Fibroblast of skin of right biceps (primary cell): ENCODE data around the gene SWSAP1.
"Not testable (repeated sequence)": the region's sequence is repeated elsewhere in the genome, so short reads cannot be mapped to it uniquely, and the experiment has no call there.

Experiments used
- DNase-seq: peaks from one replicate; pipeline ENCODE4 v3.0.0-alpha.2; 2013

Gene SWSAP1

DNA sequence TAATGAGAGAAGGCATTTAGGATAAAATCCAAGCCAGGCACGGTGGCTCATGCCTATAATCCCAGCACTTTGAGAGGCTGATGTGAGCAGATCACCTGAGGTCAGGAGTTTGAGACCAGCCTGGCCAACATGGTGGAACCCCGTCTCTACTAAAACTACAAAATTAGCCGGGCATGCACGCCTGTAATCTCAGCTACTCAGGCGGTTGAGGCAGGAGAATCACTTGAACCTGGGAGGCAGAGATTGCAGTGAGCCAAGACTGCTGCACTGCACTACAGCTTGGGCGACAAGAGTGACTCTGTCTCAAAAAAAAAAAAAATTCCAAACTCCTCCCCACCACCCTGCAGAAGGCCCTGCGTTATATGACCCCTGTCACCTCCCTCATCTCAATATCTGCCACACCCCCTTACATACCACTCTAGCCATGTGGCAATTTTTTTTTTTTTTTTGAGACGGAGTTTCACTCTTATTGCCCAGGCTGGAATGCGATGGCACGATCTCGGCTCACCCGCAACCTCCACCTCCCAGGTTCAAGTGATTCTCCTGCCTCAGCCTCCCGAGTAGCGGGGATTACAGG lies 4.9 kb downstream of the SWSAP1 start:
- not testable (repeated sequence) for DNase-seq

GRCh38 chr19:11379857-11380350 lies 5.4 kb downstream of the SWSAP1 start:
- DNase-seq, result no peak

GRCh38 chr19:11380653-11381537 lies 6.4 kb downstream of the SWSAP1 start:
- peak; percentile 97 for DNase-seq

DNA sequence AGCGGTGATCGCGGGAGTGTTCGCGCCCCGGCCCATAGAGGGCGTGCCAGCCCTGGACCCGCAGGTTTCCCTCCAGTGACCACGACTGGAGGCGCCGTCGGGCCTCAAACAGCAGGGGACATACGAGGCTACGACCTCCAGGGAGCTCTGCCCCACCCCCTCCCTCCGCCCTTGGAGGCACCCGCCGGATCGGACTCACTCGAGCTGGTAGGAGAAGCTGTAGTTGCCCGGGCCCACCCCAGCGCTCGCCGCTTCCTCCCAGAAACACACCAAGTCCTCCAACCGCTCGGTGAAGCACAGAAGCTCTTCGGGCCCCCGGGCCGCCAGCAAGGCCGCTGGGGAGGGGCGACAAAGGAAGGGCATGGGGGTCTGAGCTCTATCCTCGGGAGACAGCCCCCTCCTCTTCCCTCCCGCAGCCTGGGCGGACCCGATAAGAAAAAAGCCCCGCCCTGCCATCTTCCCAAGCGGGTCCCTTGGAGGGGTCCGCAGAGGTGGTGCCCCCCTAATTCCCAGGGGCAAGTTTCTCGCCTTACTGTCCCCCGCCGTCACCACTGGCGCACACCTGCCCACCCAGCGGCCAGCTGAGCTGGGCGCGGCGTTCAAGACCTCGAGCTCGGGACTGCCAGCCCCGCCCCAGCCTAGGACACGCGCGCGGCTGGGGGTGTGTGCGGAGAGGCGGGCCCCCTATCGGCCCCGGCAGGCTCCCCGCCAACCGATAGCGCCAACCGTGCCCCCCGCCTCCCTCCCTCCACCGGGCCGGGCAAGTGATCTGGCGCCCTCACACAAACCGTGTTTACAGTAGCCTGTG lies 8.6 kb downstream of the SWSAP1 start:
- DNase-seq, result no peak

DNA sequence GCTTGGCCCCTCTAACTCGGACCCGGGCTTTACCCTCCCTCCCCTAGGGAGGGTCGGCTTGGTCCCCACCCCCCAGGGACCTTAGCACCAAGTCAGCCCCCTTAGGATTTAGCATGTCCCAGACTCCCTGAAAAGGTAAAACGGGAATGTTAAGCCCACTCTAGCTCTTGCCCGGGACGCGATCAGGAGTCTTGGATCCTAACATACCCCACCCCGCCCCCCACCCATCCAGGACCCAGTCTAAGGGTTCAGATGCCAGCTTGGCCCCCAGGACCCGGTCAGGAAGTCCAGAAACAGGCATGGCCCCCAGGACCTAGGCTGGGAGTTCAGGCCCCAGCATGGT lies 9.2 kb downstream of the SWSAP1 start:
- DNase-seq, result no peak

GRCh38 chr19:11384778-11385129 lies 10.3 kb downstream of the SWSAP1 start:
- no peak for DNase-seq

GRCh38 chr19:11387162-11388034 lies 12.9 kb downstream of the SWSAP1 start:
- DNase-seq, result no peak

DNA sequence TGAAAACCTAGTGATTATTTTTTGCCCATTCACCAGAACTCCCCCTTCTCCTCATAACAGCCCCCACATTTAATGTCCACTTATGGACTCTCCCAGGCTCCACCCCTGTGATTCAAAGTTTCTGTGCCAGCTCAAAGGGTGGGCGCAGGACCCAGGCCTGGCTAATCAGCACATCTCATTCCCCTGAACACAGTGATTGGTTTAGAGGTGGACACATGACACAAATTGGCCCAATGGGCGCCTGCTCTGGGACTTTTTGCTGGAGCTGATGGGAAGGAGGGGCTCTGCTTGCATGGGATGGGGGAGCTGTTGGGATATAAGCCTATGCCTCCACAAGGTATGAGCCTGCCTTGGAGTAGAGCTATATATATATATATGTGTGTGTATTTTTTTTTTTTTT lies 15.9 kb downstream of the SWSAP1 start:
- DNase-seq, result no peak

DNA sequence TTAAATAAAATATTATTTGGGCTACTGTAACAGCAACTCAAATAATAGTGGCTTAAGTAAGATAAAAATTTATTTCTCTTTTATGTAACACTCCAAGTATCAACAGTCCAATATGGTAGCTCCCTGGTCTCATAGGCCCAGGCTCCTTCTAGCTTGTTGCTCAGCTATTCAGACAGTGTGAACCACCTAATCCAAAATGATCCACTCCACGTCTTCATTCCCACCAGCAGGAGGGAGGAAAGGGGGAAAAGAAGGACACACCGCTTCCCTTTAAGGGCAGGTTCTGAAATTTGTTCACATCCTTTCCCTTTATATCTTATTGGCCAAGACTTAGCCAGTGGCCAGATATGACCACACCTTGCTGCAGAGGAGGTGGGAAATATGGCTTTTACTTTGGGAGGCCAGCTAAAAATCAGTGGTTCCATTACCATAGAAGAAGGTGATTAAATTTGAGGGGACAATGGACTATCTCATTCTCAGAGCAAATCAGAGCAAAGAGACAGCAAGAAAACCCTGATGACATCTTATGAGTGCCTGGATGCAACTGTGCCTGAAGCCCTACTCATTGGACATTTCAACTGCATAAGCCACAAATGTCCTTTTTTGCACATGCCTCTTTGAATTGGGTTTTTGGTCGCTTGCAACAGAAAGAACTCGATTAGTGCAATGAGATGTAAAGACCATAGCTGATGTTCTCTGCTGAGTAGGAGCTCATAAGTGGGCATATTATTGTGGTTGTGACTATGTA lies 16.6 kb downstream of the SWSAP1 start:
- no peak for DNase-seq

GRCh38 chr19:11397089-11397610 lies 22.7 kb downstream of the SWSAP1 start:
- DNase-seq, result no peak

DNA sequence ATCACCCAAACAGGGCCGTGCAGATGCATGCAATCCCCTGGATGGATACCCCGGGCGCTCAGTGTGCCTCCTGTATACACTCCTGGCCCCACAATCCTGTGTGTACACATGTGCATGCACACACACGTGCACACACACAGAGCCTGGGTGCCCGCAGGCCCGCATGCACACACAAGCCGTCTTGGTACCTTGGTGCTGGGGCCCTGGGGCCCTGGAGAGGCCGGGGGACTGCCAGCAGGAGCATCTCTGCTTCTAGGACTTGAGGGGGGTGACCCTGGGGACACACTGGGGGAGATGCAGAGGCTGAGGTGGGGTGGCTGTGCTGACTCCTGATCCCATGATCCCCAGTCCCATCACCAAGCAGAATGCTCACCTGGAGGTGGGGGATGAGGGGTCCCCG lies 25.2 kb downstream of the SWSAP1 start:
- DNase-seq, result no peak

DNA sequence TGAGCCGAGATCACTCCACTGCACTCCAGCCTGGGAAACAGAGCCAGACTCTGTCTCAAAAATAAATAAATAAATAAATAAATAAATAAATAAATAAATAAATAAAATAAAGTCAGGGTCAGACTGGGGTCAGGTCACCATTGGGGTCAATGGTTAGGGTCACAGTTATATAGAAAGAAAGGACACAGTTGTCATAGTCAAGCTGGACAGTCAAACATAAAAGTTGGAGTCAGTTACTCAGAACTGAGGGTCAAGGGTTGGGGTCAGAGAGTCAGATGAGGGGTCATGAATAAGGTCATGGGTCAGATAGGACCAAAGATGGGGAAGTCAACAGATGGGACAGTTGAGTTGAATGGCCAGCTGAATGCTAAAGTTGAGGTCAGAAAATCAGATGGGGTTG lies 26.3 kb downstream of the SWSAP1 start:
- peak; percentile 5 for DNase-seq

- no peak for DNase-seq
Observed at GRCh38 chr19:11401808-11402543, 27.5 kb downstream of the SWSAP1 start.

GRCh38 chr19:11404588-11405222 lies 30.2 kb downstream of the SWSAP1 start:
- DNase-seq, result no peak

DNA sequence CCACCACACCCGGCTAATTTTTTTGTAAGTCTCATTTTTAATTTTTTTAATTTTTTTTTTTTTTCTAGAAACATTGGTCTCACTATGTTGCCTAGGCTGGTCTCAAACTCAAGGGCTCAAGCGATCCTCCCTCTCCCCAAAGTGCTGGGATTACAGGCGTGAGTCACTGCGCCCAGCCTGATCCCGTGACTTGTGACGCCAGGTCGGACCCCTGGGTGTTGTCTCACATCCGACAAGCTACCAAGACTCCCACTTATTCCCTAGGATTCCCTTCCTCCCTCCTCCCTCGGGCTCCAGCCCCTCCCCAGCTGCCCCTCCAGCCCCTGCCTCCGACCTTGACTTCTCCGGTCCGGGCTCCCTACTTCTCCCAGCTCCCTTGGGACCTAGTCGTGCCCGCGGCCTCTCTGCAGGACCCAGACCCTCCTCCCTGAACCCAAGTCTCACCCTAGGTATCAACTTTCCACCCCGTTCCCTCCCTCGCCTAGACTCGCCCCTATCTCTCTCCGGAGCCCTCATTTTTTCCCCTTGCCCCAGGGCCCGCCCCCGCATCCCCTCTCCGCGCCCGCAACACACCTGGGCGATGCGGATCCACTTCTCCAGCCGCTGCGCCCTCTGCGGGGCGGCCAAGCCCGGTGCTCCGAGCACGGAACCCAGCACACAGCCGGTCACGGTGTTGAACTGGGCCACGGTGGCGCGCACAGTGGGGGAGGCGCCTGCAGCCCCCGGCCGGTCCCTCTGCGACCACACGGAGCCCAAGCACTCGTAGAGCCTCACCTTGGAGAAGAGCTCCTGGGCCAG lies 31.6 kb downstream of the SWSAP1 start:
- no peak for DNase-seq

- not testable (repeated sequence) for DNase-seq
Observed at GRCh38 chr19:11406703-11407236, 32.3 kb downstream of the SWSAP1 start.

DNA sequence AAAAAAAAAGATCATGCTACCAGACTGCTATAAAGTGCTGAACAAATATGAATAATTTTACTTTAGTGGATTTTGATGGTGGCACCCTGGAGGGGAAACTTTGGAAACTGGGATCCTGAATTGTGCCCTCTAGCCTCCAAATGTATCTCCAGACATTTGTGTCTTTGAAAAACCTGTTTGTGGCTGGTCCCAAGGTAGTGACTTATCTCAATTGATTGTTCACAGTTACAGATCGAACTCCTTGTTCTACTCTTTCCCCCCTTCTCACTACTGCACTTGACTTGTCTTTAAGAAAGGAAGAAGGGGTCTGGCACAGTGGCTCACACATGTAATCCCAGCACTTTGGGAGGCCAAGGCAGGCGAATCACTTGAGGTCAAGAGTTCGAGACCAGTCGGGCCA lies 34.1 kb downstream of the SWSAP1 start:
- DNase-seq, result no peak

DNA sequence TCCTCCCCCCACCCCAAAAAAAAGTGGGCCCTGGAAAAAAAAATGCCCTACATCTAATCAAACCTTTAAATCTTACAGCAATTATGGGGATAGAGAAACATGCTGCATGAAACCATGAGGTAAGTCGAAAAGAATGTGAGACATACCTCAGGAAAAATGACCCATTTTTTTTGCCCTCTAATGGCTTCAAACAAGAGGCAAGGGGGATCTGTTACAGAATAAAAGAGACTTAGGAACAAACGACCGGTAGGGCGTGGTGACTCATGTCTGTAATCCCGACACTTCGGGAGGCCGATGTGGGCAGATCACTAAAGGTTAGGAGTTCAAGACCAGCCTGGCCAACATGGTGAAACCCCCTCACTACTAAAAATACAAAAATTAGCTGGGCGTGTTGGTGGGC lies 36.2 kb downstream of the SWSAP1 start:
- peak; percentile 58 for DNase-seq

- peak; percentile 2 for DNase-seq
Observed at GRCh38 chr19:11414544-11414943, 40.1 kb downstream of the SWSAP1 start.
